GM19238 (cell line): ENCODE data around the gene MARCHF9.
A peak's percentile ranks its signal among the peaks of the same experiment; 100 is the strongest.

Source experiments
- DNase-seq: peaks from one replicate; pipeline ENCODE4 v3.0.0; 2011; ENCODE audit warnings: low spot score; ENCODE audit not compliant: insufficient read length

The MARCHF9 gene

GRCh38 chr12:57737467-57738460, 17.1 kb upstream of the MARCHF9 start:
- DNase-seq, result no peak

GRCh38 chr12:57738661-57739237, 16.2 kb upstream of the MARCHF9 start, which contains the start of gene AGAP2:
TSS of gene AGAP2 (minus strand) at chr12:57738742. CDS start at chr12:57738246, 496 bp downstream.
- DNase-seq, result no peak

- no peak for DNase-seq
Measured at GRCh38 chr12:57739387-57739786, 15.5 kb upstream of the MARCHF9 start.

- DNase-seq, result no peak
Measured at GRCh38 chr12:57739914-57740538, 14.9 kb upstream of the MARCHF9 start.

GRCh38 chr12:57740656-57741412, 14.1 kb upstream of the MARCHF9 start:
- peak; percentile 84 for DNase-seq

- no peak for DNase-seq
Measured at GRCh38 chr12:57741413-57741789, 13.5 kb upstream of the MARCHF9 start.

- peak; percentile 79 for DNase-seq
Measured at GRCh38 chr12:57741844-57742738, 12.8 kb upstream of the MARCHF9 start.

- DNase-seq, result no peak
Measured at GRCh38 chr12:57743769-57744168, 11.1 kb upstream of the MARCHF9 start.

- peak; percentile 58 for DNase-seq
Measured at GRCh38 chr12:57744194-57744776, 10.6 kb upstream of the MARCHF9 start.

GRCh38 chr12:57744777-57745484, 10.0 kb upstream of the MARCHF9 start, which contains the start of gene TSPAN31:
TSS of gene TSPAN31 (plus strand) at chr12:57745039. CDS start at chr12:57745155, 116 bp downstream.
- peak; percentile 90 for DNase-seq

GRCh38 chr12:57745485-57745881, 9.4 kb upstream of the MARCHF9 start:
- DNase-seq, result no peak

GRCh38 chr12:57746025-57746424, 8.9 kb upstream of the MARCHF9 start:
- no peak for DNase-seq

- no peak for DNase-seq
Measured at GRCh38 chr12:57749061-57749460, 5.8 kb upstream of the MARCHF9 start.

- no peak for DNase-seq
Measured at GRCh38 chr12:57750561-57751431, 4.1 kb upstream of the MARCHF9 start.

- no peak for DNase-seq
Measured at GRCh38 chr12:57751432-57751787, 3.5 kb upstream of the MARCHF9 start.

- peak; percentile 96 for DNase-seq
Measured at GRCh38 chr12:57751788-57752667, 2.9 kb upstream of the MARCHF9 start, which contains the start of gene CDK4. TSS of gene CDK4 (minus strand) at chr12:57752310. CDS start at chr12:57751717, 593 bp downstream.

GRCh38 chr12:57752668-57753000, 2.3 kb upstream of the MARCHF9 start:
- no peak for DNase-seq
